Smooth muscle cell of the brain vasculature (primary cell): ENCODE data around the gene MTMR1.

ENCODE experiments used
- DNase-seq: peaks from one replicate; pipeline ENCODE4 v3.0.0-alpha.2; 2012; ENCODE audit warnings: low read depth, low spot score

Gene MTMR1

GRCh38 chrX:150779385-150779784 is 86.2 kb downstream of the MTMR1 start:
- DNase-seq = no peak

GRCh38 chrX:150781677-150782076 is 88.5 kb downstream of the MTMR1 start:
- no peak for DNase-seq

GRCh38 chrX:150790021-150790420 is 96.8 kb downstream of the MTMR1 start:
- DNase-seq = no peak

- DNase-seq = no peak
Observed at GRCh38 chrX:150792949-150793527, 99.8 kb downstream of the MTMR1 start.

GRCh38 chrX:150805736-150806135 is 112.5 kb downstream of the MTMR1 start:
- DNase-seq = no peak

GRCh38 chrX:150806827-150807226 is 113.6 kb downstream of the MTMR1 start:
- no peak for DNase-seq

- no peak for DNase-seq
Observed at GRCh38 chrX:150813922-150814321, 120.7 kb downstream of the MTMR1 start.
